Pancreas (tissue), 10 donors: ENCODE results near the gene STX4. TPM values are rescaled to one million over a fixed set of nuclear protein-coding genes. Genes with fewer than 3 reads are reported as not detected.

Experiments
- ATAC-seq, 4 donors: fragments of 200-7000 bp; cut with Tn5 transposase; one replicate each; pipeline versions ENCODE4 v1.8.0 to v1.9.1; 2020; ENCODE audit warnings: mild to moderate bottlenecking in 4 of 4, moderate library complexity in 4 of 4
- DNase-seq, 6 donors: peaks; one replicate each; pipeline ENCODE4 v3.0.0-alpha.2; 2020
- FAIRE-seq: peaks from 2 replicates; lab custom pipeline; 2012; peaks lifted over from hg19 to GRCh38; lab: Jason Lieb, UNC
- H3K27ac ChIP-seq, 4 donors: fragments of 200-600 bp; sonication (generic); 1 replicate in 3 of 4; 2 replicates in 1 of 4; pipeline versions ENCODE4 v1.5.0 to v1.8.0; 2020
- H3K27me3 ChIP-seq, 4 donors: fragments of 200-600 bp; one replicate each; pipeline ENCODE4 v1.8.0; 2021
- H3K36me3 ChIP-seq, 3 donors: fragments of 200-600 bp; sonication (generic) in 1 of 3; one replicate each; pipeline versions ENCODE4 v1.5.0 to v1.8.0; 2020 to 2021
- H3K4me1 ChIP-seq, 3 donors: fragments of 200-600 bp; one replicate each; pipeline ENCODE4 v1.8.0; 2021
- H3K4me3 ChIP-seq, 4 donors: fragments of 200-600 bp; sonication (generic) in 2 of 4; one replicate each; pipeline versions ENCODE4 v1.5.0 to v1.8.0; 2020 to 2021
- H3K9me3 ChIP-seq, 4 donors: fragments of 200-600 bp; one replicate each; pipeline ENCODE4 v1.8.0; 2021
- CTCF ChIP-seq, 4 donors: fragments of 200-600 bp; sonication (generic) in 3 of 4; IDR thresholded peaks; one replicate each; pipeline versions ENCODE4 v1.5.0 to v1.8.0; 2021; ENCODE audit warnings: antibody characterized with exemption in 4 of 4
- WGBS, 2 donors: extraction: QIAGEN DNeasy Blood & Tissue Kit; methylation state at CpG; one replicate each; pipeline ENCODE4 v1.1.7; 2013; 5-methylcytosine and 5-hydroxymethylcytosine counted together
- intact Hi-C, 3 donors: fragments of 100-400 bp; cut with DNase I; formaldehyde crosslinking; loops; one replicate each; pipeline versions ENCODE4 v1.11.1 to v1.14.2; 2022
- polyA plus RNA-seq, 2 donors: library from polyadenylated mRNA; stranded (reverse); fragments of 200-250 nt; gene quantifications; one replicate each; pipeline ENCODE4 v1.2.3, GENCODE V29; 2013
- total RNA-seq, 6 donors: library from RNA; stranded (reverse); fragmentation: NEBNext Ultra II Directional in 4 of 6; extraction: Animal tissue kit (Norgen Biotek cat#: 25700) in 4 of 6; gene quantifications; one replicate each; pipeline versions ENCODE4 v1.2.1 to v1.2.4, GENCODE V29; 2021 to 2023
- donor health status: healthy with polysubstance abuse.
- donor health status: DM: no; HTN: no; CAD: no; lungs with moderate emphysema.
- donor health status: DM: no; HTN: no; CAD: no.
- donor health status: control.
- donor health status: control.
- donor health status: Bipolar disorder and iron deficiency.
- donor health status: DM: yes; HTN: yes; CAD: no.
- donor health status: DM: no; HTN: no; CAD: no.
- donor health status: DM: no; HTN: no; CAD: no.
- donor health status: DM: yes; HTN: yes; CAD: no.

Gene STX4
- total and polyA plus RNA-seq, 8 donors: 22.2 to 94.4 (median 29.4) TPM

DNA sequence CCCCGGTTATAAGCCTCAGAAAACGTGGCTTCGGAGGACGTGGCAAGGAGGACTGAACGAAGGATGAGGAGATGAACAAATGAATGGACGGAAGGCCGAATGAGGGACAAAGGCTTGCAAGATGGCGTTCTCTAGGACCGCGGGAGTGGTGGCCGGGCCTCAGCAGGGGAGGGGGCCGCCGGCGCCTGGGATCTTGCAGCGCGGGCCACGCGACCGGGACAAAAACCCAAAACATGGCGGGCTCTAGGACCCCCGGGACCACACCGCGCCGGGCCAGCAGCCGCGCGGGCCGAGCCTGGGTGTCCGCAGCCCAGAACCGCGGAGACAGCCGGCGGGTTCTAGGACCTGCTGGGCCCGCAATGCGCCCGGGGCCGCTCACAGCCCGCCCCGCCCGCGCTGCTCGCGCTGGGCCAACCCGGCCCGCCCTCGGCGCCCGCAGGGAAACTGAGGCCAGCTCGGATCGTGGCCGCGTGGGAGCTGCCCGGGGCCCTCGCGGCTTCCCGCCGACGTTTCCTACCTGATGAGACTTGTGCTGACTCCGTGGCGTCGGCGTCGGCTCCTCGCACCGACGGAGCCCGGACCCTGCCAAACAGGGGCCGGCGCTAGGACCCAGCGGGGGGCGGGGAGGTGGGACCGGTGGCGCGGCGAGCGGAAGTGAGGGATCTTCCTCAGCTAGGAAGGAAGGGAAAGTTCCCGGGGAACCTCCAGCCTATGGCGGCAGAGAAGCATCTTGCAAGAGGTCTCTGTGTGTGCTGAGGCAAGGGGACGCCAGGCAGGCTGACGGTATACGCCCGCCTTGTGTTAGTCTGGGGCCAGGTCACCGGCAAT lies 40.0 kb downstream of the STX4 start:
- no peak for TF ChIP-seq CTCF (IDR thresholded peaks at IDR 0.05)
- no peak for FAIRE-seq
- peak; percentile 88 to 94 (median 92) for DNase-seq
- intact Hi-C loops: no loop called here
- Histone ChIP-seq H3K4me1 (peaks cover 0 to 12% (median 5%) of the 10 kb centered on the region in 3 donors), H3K27me3 (no peaks in the 10 kb centered on the region), H3K36me3 (peaks cover 0 to 19% (median 12%) of the 10 kb centered on the region in 3 donors), H3K27ac (peak overlapping the region; percentile 56 to 90 (median 83)), H3K9me3 (no peaks in the 10 kb centered on the region), H3K4me3 (peak overlapping the region; percentile 65 to 100 (median 90))
- ATAC-seq: peak; percentile 88 to 93 (median 89)
- WGBS, 2 donors: 0% methylated on average over 74 to 83 of the region's 83 CpGs

GRCh38 chr16:31073970-31074813 lies 40.8 kb downstream of the STX4 start, which contains the start of the genes ZNF646 and ZNF668:
Gene ZNF646 (plus strand): TSS chr16:31074422. CDS start chr16:31076325, 1,903 bp downstream.
Gene ZNF668 (minus strand): TSS chr16:31074240. CDS start chr16:31064459, 9,781 bp downstream.
- 0% methylated on average over 47 to 48 of the region's 48 CpGs for WGBS, 2 donors
- intact Hi-C loops: no loop called here
- FAIRE-seq (peak; percentile 85), ATAC-seq (peak; percentile 91 to 96 (median 93)), DNase-seq (peak; percentile 90 to 99 (median 98))
- Histone ChIP-seq H3K27me3 (no peaks in the 10 kb centered on the region), H3K4me3 (peak within 1 kb of the TSS; percentile 65 to 100 (median 90)), H3K36me3 (peaks cover 0 to 28% (median 12%) of the 10 kb centered on the region in 3 donors), H3K4me1 (peaks cover 0 to 12% (median 5%) of the 10 kb centered on the region in 3 donors), H3K9me3 (no peaks in the 10 kb centered on the region), H3K27ac (peak within 1 kb of the TSS; percentile 56 to 90 (median 83))
- TF ChIP-seq CTCF (IDR thresholded peaks at IDR 0.05): no peak

- DNase-seq (no peak), ATAC-seq (no peak), FAIRE-seq (no peak)
- peak overlapping the region; percentile 56 to 90 (median 83) for H3K27ac ChIP-seq
- WGBS, 2 donors: 0 to 1% methylated on average over 7 of the region's 7 CpGs
- no peak for TF ChIP-seq CTCF (IDR thresholded peaks at IDR 0.05)
- H3K36me3 ChIP-seq: peaks cover 0 to 34% (median 14%) of the 10 kb centered on the region in 3 donors
- H3K9me3 ChIP-seq: no peaks in the 10 kb centered on the region
- peaks cover 0 to 12% (median 5%) of the 10 kb centered on the region in 3 donors for H3K4me1 ChIP-seq
- no peaks in the 10 kb centered on the region for H3K27me3 ChIP-seq
- peak overlapping the region; percentile 65 to 100 (median 90) for H3K4me3 ChIP-seq
- intact Hi-C loops: no loop called here
These were observed 41.4 kb downstream of the STX4 start for GRCh38 chr16:31074814-31075183.

GRCh38 chr16:31076319-31076718 lies 43.0 kb downstream of the STX4 start:
- no peak overlapping the region for H3K4me3 ChIP-seq
- peaks cover 0 to 45% (median 24%) of the 10 kb centered on the region in 3 donors for H3K36me3 ChIP-seq
- peaks cover 0 to 12% (median 5%) of the 10 kb centered on the region in 3 donors for H3K4me1 ChIP-seq
- 64 to 66% methylated on average over 16 of the region's 16 CpGs for WGBS, 2 donors
- FAIRE-seq: no peak
- ATAC-seq: no peak
- H3K9me3 ChIP-seq: no peaks in the 10 kb centered on the region
- intact Hi-C loops: no loop called here
- peak in 2 of 6 donors; percentile 18 to 33 for DNase-seq
- H3K27me3 ChIP-seq: no peaks in the 10 kb centered on the region
- no peak for TF ChIP-seq CTCF (IDR thresholded peaks at IDR 0.05)
- H3K27ac ChIP-seq: no peak overlapping the region
